ENCODE data around the gene KCNQ1. TPM values are rescaled to one million over a fixed set of nuclear protein-coding genes. Genes with fewer than 3 reads are reported as not detected.

The KCNQ1 gene
- total RNA-seq, 2 donors from 2014 or later: 38.9 to 46.1 TPM

- intact Hi-C loops (cut with DNase I): no loop called here
- peaks cover 10% of the 10 kb centered on the region for H3K4me1 ChIP-seq
- no peak overlapping the region for H3K4me3 ChIP-seq
- H3K27ac ChIP-seq: no peak overlapping the region
- WGBS, 2 donors: 3 to 10% methylated on average over 43 to 74 of the region's 96 CpGs
- ATAC-seq (no peak), DNase-seq (no peak)
- no peak for TF ChIP-seq POLR2A (IDR thresholded peaks at IDR 0.05)
- TF ChIP-seq CTCF (IDR thresholded peaks at IDR 0.05): no peak
- H3K36me3 ChIP-seq (replicated peaks in 1 of 2; ENCODE audit: insufficient read depth in 1 of 2, low read depth in 2 of 2): no peaks in the 10 kb centered on the region
- H3K27me3 ChIP-seq: peaks cover 0 to 7% of the 10 kb centered on the region in 2 donors
- H3K9me3 ChIP-seq: no peaks in the 10 kb centered on the region
Measured at GRCh38 chr11:2862395-2863275, 417.8 kb downstream of the KCNQ1 start.

GRCh38 chr11:2863276-2863618 is 418.4 kb downstream of the KCNQ1 start:
- no peaks in the 10 kb centered on the region for H3K36me3 ChIP-seq (replicated peaks in 1 of 2; ENCODE audit: insufficient read depth in 1 of 2, low read depth in 2 of 2)
- 87 to 100% methylated on average over 10 to 13 of the region's 13 CpGs for WGBS, 2 donors
- no peak for TF ChIP-seq CTCF (IDR thresholded peaks at IDR 0.05)
- TF ChIP-seq POLR2A (IDR thresholded peaks at IDR 0.05): no peak
- ATAC-seq (no peak), DNase-seq (no peak)
- H3K27me3 ChIP-seq: peaks cover 0 to 7% of the 10 kb centered on the region in 2 donors
- H3K4me1 ChIP-seq: peaks cover 10% of the 10 kb centered on the region
- intact Hi-C loops (cut with DNase I): no loop called here
- H3K4me3 ChIP-seq: no peak overlapping the region
- no peak overlapping the region for H3K27ac ChIP-seq
- H3K9me3 ChIP-seq: no peaks in the 10 kb centered on the region

GRCh38 chr11:2864901-2865300 is 420.1 kb downstream of the KCNQ1 start:
- peaks cover 0 to 21% of the 10 kb centered on the region in 2 donors for H3K27me3 ChIP-seq
- no peaks in the 10 kb centered on the region for H3K36me3 ChIP-seq (replicated peaks in 1 of 2; ENCODE audit: insufficient read depth in 1 of 2, low read depth in 2 of 2)
- no peak for TF ChIP-seq POLR2A (IDR thresholded peaks at IDR 0.05)
- TF ChIP-seq CTCF (IDR thresholded peaks at IDR 0.05): no peak

GRCh38 chr11:2865922-2866577 is 421.2 kb downstream of the KCNQ1 start:
- no peaks in the 10 kb centered on the region for H3K36me3 ChIP-seq (replicated peaks in 1 of 2; ENCODE audit: insufficient read depth in 1 of 2, low read depth in 2 of 2)
- H3K9me3 ChIP-seq: no peaks in the 10 kb centered on the region
- H3K27ac ChIP-seq: no peak overlapping the region
- WGBS, 2 donors: 85 to 93% methylated on average over 10 to 11 of the region's 11 CpGs
- peaks cover 0 to 30% of the 10 kb centered on the region in 2 donors for H3K27me3 ChIP-seq
- ATAC-seq: no peak
- TF ChIP-seq POLR2A (IDR thresholded peaks at IDR 0.05) (no peak), CTCF (IDR thresholded peaks at IDR 0.05) (no peak)
- H3K4me3 ChIP-seq: no peak overlapping the region
- intact Hi-C loops (cut with DNase I): no loop called here
- H3K4me1 ChIP-seq: peaks cover 10% of the 10 kb centered on the region
- DNase-seq: no peak

More at GRCh38 chr11:2864901-2865300, 420.1 kb downstream of the KCNQ1 start:
- ATAC-seq (no peak), DNase-seq (no peak)
- H3K4me3 ChIP-seq: no peak overlapping the region
- intact Hi-C loops (cut with DNase I): no loop called here
- no peak overlapping the region for H3K27ac ChIP-seq
- WGBS, 2 donors: 86 to 90% methylated on average over 7 to 10 of the region's 10 CpGs
- H3K9me3 ChIP-seq: no peaks in the 10 kb centered on the region
- peaks cover 10% of the 10 kb centered on the region for H3K4me1 ChIP-seq

Data from body of pancreas (tissue), 4 donors.